Measurements from ENCODE around the gene BUB1B.

DNA sequence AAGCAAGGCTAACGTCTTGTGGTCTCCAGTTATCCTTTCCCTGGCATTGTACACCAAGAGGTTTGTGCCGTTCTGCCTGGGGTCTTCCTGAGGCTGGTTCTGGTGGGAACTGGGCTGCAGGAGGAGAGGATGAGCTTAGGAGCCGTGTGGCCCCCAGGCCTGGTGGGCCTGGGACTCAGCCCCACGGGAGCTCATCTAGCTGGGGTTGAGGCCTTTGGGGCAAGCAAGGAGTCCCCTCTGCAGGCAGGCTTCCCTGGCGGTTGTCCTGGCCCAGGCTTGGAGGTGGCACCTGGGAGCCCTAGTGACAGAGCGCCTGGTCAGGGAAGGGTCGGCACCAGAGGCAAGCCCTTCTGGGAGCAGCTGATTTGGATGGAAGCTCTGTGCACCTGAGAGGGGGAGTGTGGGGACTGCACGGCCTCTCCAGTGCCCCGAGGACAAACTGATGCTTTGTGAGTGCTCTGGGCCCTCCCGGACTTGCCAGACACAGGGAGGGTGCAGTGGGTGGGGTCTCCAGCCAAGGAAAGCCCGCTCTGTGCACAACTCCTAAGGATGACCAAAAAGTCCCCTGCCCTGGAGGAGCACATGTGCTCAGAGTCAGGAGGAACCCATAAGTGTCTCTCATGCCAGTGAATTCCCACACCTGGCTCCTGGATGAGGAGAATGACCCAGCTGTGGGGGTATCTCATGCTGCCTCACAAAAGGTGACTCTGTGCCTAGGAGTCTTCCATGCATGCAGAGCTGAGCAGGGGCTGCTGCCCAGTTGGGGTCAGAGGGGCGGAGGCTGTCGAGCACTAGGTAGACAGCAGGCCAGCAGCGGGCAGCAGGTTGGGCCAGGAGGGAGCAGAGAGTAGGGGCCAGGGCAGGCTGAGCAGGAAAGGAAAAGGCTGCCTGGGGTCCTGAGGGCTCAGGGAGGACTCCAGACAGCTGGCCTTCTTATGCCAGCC lies 80.7 kb downstream of the BUB1B start:
- TF ChIP-seq POU2F2 (IDR thresholded peaks at IDR 0.05; ENCODE audit: low read depth, low read length) (no peak), POLR2AphosphoS5 (IDR thresholded peaks at IDR 0.05; ENCODE audit: low read depth, low read length) (no peak), POLR2A (IDR thresholded peaks at IDR 0.05; ENCODE audit: low read depth, low read length) (no peak)

Measured in GM12891 (cell line).